HepG2 (cell line): ENCODE data around the gene IDUA. TPM values are rescaled to one million over a fixed set of nuclear protein-coding genes. Genes with fewer than 3 reads are reported as not detected.

Experiments used
- ATAC-seq: fragments of 200-7000 bp; cut with Tn5 transposase; 3 replicates; pipeline ENCODE4 v1.9.1; 2020; ENCODE audit warnings: mild to moderate bottlenecking, moderate library complexity
- BruUV-seq: library from RNA; stranded (reverse); fragments of 400-500 nt; replicated peaks from 2 replicates; lab custom pipeline; 2021; lab: Mats Ljungman, UMichigan
- CTCF ChIA-PET: fragments of 300-600 bp; formaldehyde crosslinking; extraction: SDS; loops from one replicate; lab custom pipeline; 2021; ENCODE audit warnings: low total read pairs, inconsistent platforms, low intra/inter-chr PET ratio; lab: Yijun Ruan, JAX
- POLR2A ChIA-PET: fragments of 350-600 bp; sonication (Branson Sonifier 250); formaldehyde crosslinking; loops from one replicate; lab custom pipeline; 2020; ENCODE audit warnings: antibody characterized with exemption, inconsistent platforms; lab: Yijun Ruan, JAX
- DNase-seq: peaks from one replicate; pipeline ENCODE4 v3.0.0-alpha.2; 2015; ENCODE audit warnings: low spot score
- FAIRE-seq: peaks from 3 replicates; lab custom pipeline; 2011; peaks lifted over from hg19 to GRCh38; lab: Jason Lieb, UNC
- H2AFZ ChIP-seq: one replicate; pipeline ENCODE4 v1.6.1; 2011; ENCODE audit warnings: low read length, inconsistent platforms
- H3K27ac ChIP-seq: fragments of 300-600 bp; 3 replicates; pipeline ENCODE4 v1.8.0; 2011; ENCODE audit warnings: mixed run types, mild to moderate bottlenecking, mixed read lengths, low read length, inconsistent platforms; ENCODE audit not compliant: insufficient read depth; ENCODE audit errors: extremely low read length
- H3K27me3 ChIP-seq, 2 experiments: fragments of 200-600 bp in 1 of 2; 2 replicates in 1 of 2; 3 replicates in 1 of 2; pipeline versions ENCODE4 v1.6.0 to v1.8.0; 2011; ENCODE audit warnings: low read length in 2 of 2, mild to moderate bottlenecking in 2 of 2, moderate library complexity in 2 of 2, inconsistent platforms in 1 of 2; ENCODE audit not compliant: insufficient read depth in 2 of 2, control insufficient read depth in 1 of 2
- H3K36me3 ChIP-seq, 2 experiments: fragments of 200-600 bp in 1 of 2; replicated peaks in 1 of 2; 2 replicates in 1 of 2; 3 replicates in 1 of 2; pipeline versions ENCODE4 v1.5.1 to v1.8.0; 2011; ENCODE audit warnings: low read length in 2 of 2, inconsistent platforms in 1 of 2; ENCODE audit not compliant: insufficient read depth in 2 of 2, control insufficient read depth in 1 of 2
- H3K4me1 ChIP-seq: 2 replicates; pipeline ENCODE4 v1.5.1; 2012; ENCODE audit warnings: low read length, inconsistent platforms; ENCODE audit not compliant: insufficient read depth
- H3K4me2 ChIP-seq: 2 replicates; pipeline ENCODE4 v1.6.0; 2011; ENCODE audit warnings: low read depth, low read length, inconsistent platforms
- H3K4me3 ChIP-seq, 3 experiments: fragments of 200-600 bp in 1 of 3; sonication (generic), shearing (Covaris generic) in 1 of 3; replicated peaks in 1 of 3; 2 replicates each; pipeline ENCODE4 v1.5.1; 2011 to 2016; ENCODE audit warnings: low read length in 3 of 3, inconsistent platforms in 2 of 3, low read depth in 2 of 3, mild to moderate bottlenecking in 2 of 3, control low read depth in 1 of 3, mixed read lengths in 1 of 3; ENCODE audit not compliant: insufficient read depth in 1 of 3
- H3K79me2 ChIP-seq: one replicate; pipeline ENCODE4 v1.6.1; 2011; ENCODE audit warnings: low read length, inconsistent platforms; ENCODE audit not compliant: insufficient read depth
- H3K9ac ChIP-seq: 2 replicates; pipeline ENCODE4 v1.6.0; 2011; ENCODE audit warnings: mild to moderate bottlenecking, low read depth, low read length, inconsistent platforms; ENCODE audit not compliant: insufficient read depth
- H3K9me3 ChIP-seq: 2 replicates; pipeline ENCODE4 v1.5.1; 2012; ENCODE audit warnings: mild to moderate bottlenecking, low read length
- H4K20me1 ChIP-seq: 2 replicates; pipeline ENCODE4 v1.6.0; 2011; ENCODE audit warnings: inconsistent platforms, mild to moderate bottlenecking, low read length, moderate library complexity; ENCODE audit not compliant: insufficient read depth
- EP300 ChIP-seq, 3 experiments: sonication (generic) in 1 of 3; formaldehyde crosslinking in 1 of 3; IDR thresholded peaks; 2 replicates each; pipeline versions ENCODE4 v1.5.1 to v1.6.1; 2011 to 2020; ENCODE audit warnings: low read depth in 2 of 3, low read length in 2 of 3, borderline replicate concordance in 1 of 3, improper control_type of control experiment in 1 of 3, mild to moderate bottlenecking in 1 of 3, missing genetic modification reagents in 1 of 3, moderate library complexity in 1 of 3
- ISL2 ChIP-seq: sonication (generic); formaldehyde crosslinking; IDR thresholded peaks from 2 replicates; pipeline ENCODE4 v1.5.0; 2020; ENCODE audit warnings: missing genetic modification reagents
- RFX1 ChIP-seq: fragments of 450-650 bp; IDR thresholded peaks from 2 replicates; pipeline ENCODE4 v1.6.1; 2017
- ZNF431 ChIP-seq: sonication (generic); formaldehyde crosslinking; IDR thresholded peaks from 2 replicates; pipeline ENCODE4 v1.9.0; 2022; ENCODE audit warnings: missing genetic modification reagents, low read depth, mild to moderate bottlenecking, borderline replicate concordance
- ZNF564 ChIP-seq: sonication (generic); formaldehyde crosslinking; IDR thresholded peaks from 2 replicates; pipeline ENCODE4 v1.8.1; 2023; ENCODE audit warnings: mild to moderate bottlenecking, missing genetic modification reagents
- ZNF724P ChIP-seq: sonication (generic); formaldehyde crosslinking; IDR thresholded peaks from 2 replicates; pipeline ENCODE4 v1.8.0; 2022; ENCODE audit warnings: missing genetic modification reagents, borderline replicate concordance
- ZSCAN30 ChIP-seq: sonication (generic); formaldehyde crosslinking; IDR thresholded peaks from 2 replicates; pipeline ENCODE4 v1.5.0; 2020; ENCODE audit warnings: mild to moderate bottlenecking, missing genetic modification reagents
- WGBS: methylation state at CpG from one replicate; pipeline ENCODE4 v1.1.6; 2017; ENCODE audit warnings: low lambda C conversion rate; 5-methylcytosine and 5-hydroxymethylcytosine counted together
- in situ Hi-C: cut with HindIII; loops from 2 replicates; pipeline ENCODE4 v1.10.0; 2017; ENCODE audit warnings: low pct_unique_long_range_greater_than_20kb; ENCODE audit not compliant: extremely low pct_ligation_motif_present
- intact Hi-C: fragments of 100-400 bp; cut with micrococcal nuclease; formaldehyde crosslinking; loops from one replicate; pipeline ENCODE4 v1.10.0; 2022; ENCODE audit not compliant: unreplicated experiment
- polyA plus RNA-seq, 8 experiments: library from polyadenylated mRNA; depleted of rRNA in 3 of 8; stranded (reverse) in 7 of 8; unstranded in 1 of 8; fragments of >200 nt; fragmentation: Illumina TruSeq in 4 of 8; extraction: Trizol in 4 of 8; gene quantifications; 2 replicates each; pipeline versions ENCODE4 v1.2.1 to v1.2.3, GENCODE V29; 2011 to 2016; ENCODE audit warnings: low read depth in 4 of 8, missing spikeins in 1 of 8, mixed read lengths in 1 of 8; ENCODE audit not compliant: insufficient read depth in 1 of 8
- total RNA-seq, 5 experiments: library from RNA; depleted of rRNA; stranded (reverse); fragments of >200 nt; fragmentation: Illumina TruSeq; extraction: Trizol; gene quantifications; 2 replicates each; pipeline ENCODE4 v1.2.3, GENCODE V29; 2016; ENCODE audit warnings: low read depth in 1 of 5
- TF ChIP-seq, protein P1 (sequence below): sonication (generic); formaldehyde crosslinking; IDR thresholded peaks from 2 replicates; pipeline ENCODE4 v1.8.1; 2023; ENCODE audit warnings: missing genetic modification reagents, inconsistent platforms, borderline replicate concordance

IDUA gene
- total and polyA plus RNA-seq, 2 of the 13 experiments (the other 11 are each of a cell fraction or from before 2014, with no cell fraction given) = 0.77 to 1.0 TPM

DNA sequence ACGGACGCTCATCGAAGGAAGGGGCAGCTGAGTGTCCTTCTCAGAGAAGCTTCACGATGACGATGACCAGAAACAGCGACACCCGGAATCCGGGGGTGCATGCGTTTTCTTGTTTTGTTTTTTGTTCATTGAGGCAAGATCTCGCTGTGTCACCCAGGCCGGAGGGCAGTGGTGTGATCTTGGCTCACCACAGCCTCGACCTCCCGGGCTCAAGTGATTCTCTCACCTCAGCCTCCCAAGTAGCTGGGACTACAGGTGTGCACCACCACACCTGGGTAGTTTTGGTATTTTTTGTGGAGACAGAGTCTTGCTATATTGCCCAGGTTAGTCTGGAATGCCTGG lies 33.3 kb upstream of the IDUA start:
- no TSS peak for BruUV-seq
- Histone ChIP-seq H3K79me2 (no peaks in the 10 kb centered on the region), H3K9ac (no peak overlapping the region), H4K20me1 (no peaks in the 10 kb centered on the region), H3K27me3 (no peaks in the 10 kb centered on the region), H3K4me3 (no peak overlapping the region), H3K4me2 (no peak overlapping the region), H3K9me3 (no peaks in the 10 kb centered on the region), H3K27ac (no peak overlapping the region), H2AFZ (no peak overlapping the region), H3K36me3 (no peaks in the 10 kb centered on the region), H3K4me1 (peaks cover 2% of the 10 kb centered on the region; the same call in 1 of the 2 replicates)
- intact Hi-C loops (no loop called here), in situ Hi-C loops (no loop called here)
- FAIRE-seq (no peak), ATAC-seq (no peak), DNase-seq (no peak)
- POLR2A ChIA-PET = no interaction called here
- no peak for TF ChIP-seq ZNF431 (CRISPR knock-in tag)
- no peak for TF ChIP-seq EP300 (IDR thresholded peaks at IDR 0.05; ENCODE audit: low read depth in 2 of 2, low read length in 2 of 2)
- no peak for TF ChIP-seq EP300 (CRISPR knock-in tag; IDR thresholded peaks at IDR 0.05; ENCODE audit: borderline replicate concordance)
- TF ChIP-seq ZNF564 (CRISPR knock-in tag) = no peak
- TF ChIP-seq, protein P1, sequence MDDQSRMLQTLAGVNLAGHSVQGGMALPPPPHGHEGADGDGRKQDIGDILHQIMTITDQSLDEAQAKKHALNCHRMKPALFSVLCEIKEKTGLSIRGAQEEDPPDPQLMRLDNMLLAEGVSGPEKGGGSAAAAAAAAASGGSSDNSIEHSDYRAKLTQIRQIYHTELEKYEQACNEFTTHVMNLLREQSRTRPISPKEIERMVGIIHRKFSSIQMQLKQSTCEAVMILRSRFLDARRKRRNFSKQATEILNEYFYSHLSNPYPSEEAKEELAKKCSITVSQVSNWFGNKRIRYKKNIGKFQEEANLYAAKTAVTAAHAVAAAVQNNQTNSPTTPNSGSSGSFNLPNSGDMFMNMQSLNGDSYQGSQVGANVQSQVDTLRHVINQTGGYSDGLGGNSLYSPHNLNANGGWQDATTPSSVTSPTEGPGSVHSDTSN = no peak
- TF ChIP-seq ISL2 = no peak
- TF ChIP-seq ZSCAN30 (CRISPR knock-in tag) = no peak
- no peak for TF ChIP-seq ZNF724P
- no peak for TF ChIP-seq RFX1
- CTCF ChIA-PET = no interaction called here
- 89% methylated on average over 13 of the region's 13 CpGs for WGBS
